IMR-90 (cell line): ENCODE measurements around the gene AGAP1. TPM values are rescaled to one million over a fixed set of nuclear protein-coding genes. Genes with fewer than 3 reads are reported as not detected.

Experiments used
- ATAC-seq: fragments of 200-7000 bp; cut with Tn5 transposase; 2 replicates; pipeline ENCODE4 v1.9.1; 2020; ENCODE audit warnings: low read depth, mild to moderate bottlenecking, moderate library complexity
- BruUV-seq: library from RNA; stranded (reverse); fragments of 400-500 nt; replicated peaks from 2 replicates; lab custom pipeline; 2021; lab: Mats Ljungman, UMichigan
- CTCF ChIA-PET: fragments of 300-600 bp; formaldehyde crosslinking; extraction: SDS; loops from one replicate; lab custom pipeline; 2021; ENCODE audit warnings: antibody characterized with exemption; lab: Yijun Ruan, JAX
- POLR2A ChIA-PET: fragments of 300-600 bp; sonication (Branson Sonifier 250); formaldehyde crosslinking; loops from one replicate; lab custom pipeline; 2022; ENCODE audit warnings: antibody characterized with exemption; ENCODE audit not compliant: unreplicated experiment; lab: Charles Lee
- DNase-seq: peaks from one replicate; pipeline ENCODE4 v3.0.0; 2013
- H2AFZ ChIP-seq: replicated peaks from 2 replicates; pipeline ENCODE3; 2013; ENCODE audit warnings: low read length, mild to moderate bottlenecking; ENCODE audit not compliant: poor library complexity
- H2AK5ac ChIP-seq: 2 replicates; pipeline ENCODE4 v1.6.1; 2013; ENCODE audit warnings: low read depth, low read length, inconsistent platforms
- H2AK9ac ChIP-seq: replicated peaks from 2 replicates; pipeline ENCODE3; 2013; ENCODE audit warnings: mild to moderate bottlenecking, low read depth, low read length, moderate library complexity; ENCODE audit not compliant: poor library complexity
- H2BK120ac ChIP-seq: 2 replicates; pipeline ENCODE4 v1.6.1; 2013; ENCODE audit warnings: low read depth, low read length, inconsistent platforms
- H2BK15ac ChIP-seq: 3 replicates; pipeline ENCODE4 v1.6.1; 2013; ENCODE audit warnings: low read depth, low read length, inconsistent platforms
- H2BK20ac ChIP-seq: 2 replicates; pipeline ENCODE4 v1.6.1; 2013; ENCODE audit warnings: low read depth, mild to moderate bottlenecking, inconsistent platforms, low read length, moderate library complexity
- H2BK5ac ChIP-seq: 2 replicates; pipeline ENCODE4 v1.6.1; 2013; ENCODE audit warnings: mild to moderate bottlenecking, low read depth, low read length, inconsistent platforms; ENCODE audit not compliant: poor library complexity, severe bottlenecking
- H3K14ac ChIP-seq: replicated peaks from 2 replicates; pipeline ENCODE4 v1.6.1; 2013; ENCODE audit warnings: low read depth, low read length, inconsistent platforms
- H3K18ac ChIP-seq: 2 replicates; pipeline ENCODE4 v1.6.1; 2013; ENCODE audit warnings: low read depth, low read length, control low read depth
- H3K23ac ChIP-seq: 2 replicates; pipeline ENCODE4 v1.6.1; 2013; ENCODE audit warnings: low read depth, low read length, inconsistent platforms
- H3K27ac ChIP-seq: 2 replicates; pipeline ENCODE4 v1.5.1; 2013; ENCODE audit warnings: mild to moderate bottlenecking, control low read depth, low read length; ENCODE audit not compliant: insufficient read depth
- H3K27me3 ChIP-seq: 2 replicates; pipeline ENCODE4 v1.6.1; 2013; ENCODE audit warnings: low read length; ENCODE audit not compliant: control insufficient read depth, insufficient read depth
- H3K36me3 ChIP-seq: 2 replicates; pipeline ENCODE4 v1.6.1; 2013; ENCODE audit warnings: low read length, mixed read lengths; ENCODE audit not compliant: control insufficient read depth, insufficient read depth
- H3K4ac ChIP-seq: 2 replicates; pipeline ENCODE4 v1.6.1; 2013; ENCODE audit warnings: low read depth, low read length, inconsistent platforms
- H3K4me1 ChIP-seq: 2 replicates; pipeline ENCODE4 v1.6.1; 2013; ENCODE audit warnings: low read length, mixed read lengths; ENCODE audit not compliant: control insufficient read depth, insufficient read depth
- H3K4me2 ChIP-seq: 2 replicates; pipeline ENCODE4 v1.6.1; 2013; ENCODE audit warnings: low read depth, mild to moderate bottlenecking, control low read depth, low read length, moderate library complexity
- H3K4me3 ChIP-seq: 2 replicates; pipeline ENCODE4 v1.5.1; 2013; ENCODE audit warnings: low read depth, mild to moderate bottlenecking, control low read depth, low read length, moderate library complexity; ENCODE audit not compliant: insufficient read depth
- H3K56ac ChIP-seq: 2 replicates; pipeline ENCODE4 v1.6.1; 2013; ENCODE audit warnings: low read length, inconsistent platforms; ENCODE audit not compliant: insufficient read depth; ENCODE audit errors: extremely low read depth
- H3K79me1 ChIP-seq, 2 experiments: 2 replicates each; pipeline ENCODE4 v1.6.1; 2013; ENCODE audit warnings: low read length in 2 of 2, inconsistent platforms in 1 of 2, low read depth in 1 of 2
- H3K9ac ChIP-seq: 2 replicates; pipeline ENCODE4 v1.6.1; 2013; ENCODE audit warnings: low read depth, low read length, control low read depth
- H3K9me1 ChIP-seq: 2 replicates; pipeline ENCODE4 v1.6.1; 2013; ENCODE audit warnings: low read length, inconsistent platforms; ENCODE audit not compliant: insufficient read depth
- H3K9me3 ChIP-seq: 2 replicates; pipeline ENCODE4 v1.6.1; 2013; ENCODE audit warnings: low read length; ENCODE audit not compliant: control insufficient read depth, insufficient read depth
- H4K20me1 ChIP-seq: 2 replicates; pipeline ENCODE4 v1.6.1; 2013; ENCODE audit warnings: low read length, inconsistent platforms; ENCODE audit not compliant: insufficient read depth
- H4K5ac ChIP-seq: 2 replicates; pipeline ENCODE4 v1.6.1; 2013; ENCODE audit warnings: mild to moderate bottlenecking, low read depth, low read length, control low read depth
- H4K8ac ChIP-seq, 2 experiments: 2 replicates each; pipeline ENCODE4 v1.6.1; 2013; ENCODE audit warnings: low read depth in 2 of 2, low read length in 2 of 2, control low read depth in 1 of 2, inconsistent platforms in 1 of 2
- H4K91ac ChIP-seq: 2 replicates; pipeline ENCODE4 v1.6.1; 2013; ENCODE audit warnings: low read depth, low read length, inconsistent platforms; ENCODE audit not compliant: insufficient read depth
- BHLHE40 ChIP-seq: fragments of 150-350 bp; IDR thresholded peaks from 2 replicates; pipeline ENCODE4 v1.6.1; 2016; ENCODE audit warnings: mild to moderate bottlenecking, low read depth, low read length
- CEBPB ChIP-seq: IDR thresholded peaks from 2 replicates; pipeline ENCODE4 v1.6.1; 2012; ENCODE audit warnings: low read depth, low read length, improper control_type of control experiment
- CHD1 ChIP-seq: IDR thresholded peaks from 2 replicates; pipeline ENCODE4 v1.6.1; 2012; ENCODE audit warnings: low read depth, low read length, improper control_type of control experiment
- FOS ChIP-seq: fragments of 150-350 bp; IDR thresholded peaks from 2 replicates; pipeline ENCODE4 v1.6.1; 2016; ENCODE audit warnings: low read depth, low read length
- MAFK ChIP-seq: IDR thresholded peaks from 2 replicates; pipeline ENCODE4 v1.6.1; 2012; ENCODE audit warnings: low read depth, low read length, improper control_type of control experiment
- MAZ ChIP-seq: IDR thresholded peaks from 2 replicates; pipeline ENCODE4 v1.6.1; 2012; ENCODE audit warnings: low read depth, mild to moderate bottlenecking, low read length, improper control_type of control experiment, moderate library complexity, borderline replicate concordance
- MXI1 ChIP-seq: IDR thresholded peaks from 2 replicates; pipeline ENCODE4 v1.6.1; 2012; ENCODE audit warnings: low read depth, mild to moderate bottlenecking, low read length, moderate library complexity, borderline replicate concordance
- NFE2L2 ChIP-seq: fragments of 150-350 bp; IDR thresholded peaks from 2 replicates; pipeline ENCODE4 v1.6.1; 2016; ENCODE audit warnings: low read depth, mild to moderate bottlenecking, low read length
- POLR2A ChIP-seq: IDR thresholded peaks from 2 replicates; pipeline ENCODE4 v1.6.1; 2012; ENCODE audit warnings: mild to moderate bottlenecking, low read depth, low read length
- RAD21 ChIP-seq: IDR thresholded peaks from 2 replicates; pipeline ENCODE4 v1.6.1; 2012; ENCODE audit warnings: low read length, improper control_type of control experiment
- RCOR1 ChIP-seq: IDR thresholded peaks from 2 replicates; pipeline ENCODE4 v1.6.1; 2012; ENCODE audit warnings: mild to moderate bottlenecking, low read length, improper control_type of control experiment; ENCODE audit not compliant: insufficient replicate concordance
- RFX5 ChIP-seq: IDR thresholded peaks from 2 replicates; pipeline ENCODE4 v1.8.0; 2012; ENCODE audit warnings: low read depth, mild to moderate bottlenecking, low read length, moderate library complexity
- SMC3 ChIP-seq: fragments of 150-350 bp; IDR thresholded peaks from 2 replicates; pipeline ENCODE4 v1.6.1; 2016; ENCODE audit warnings: low read depth, mild to moderate bottlenecking, antibody characterized with exemption, low read length, moderate library complexity
- whole genome bisulfite sequencing, 2 experiments: methylation state at CpG; one replicate each; pipeline versions ENCODE4 v1.1.5 to v1.1.7; 2013; ENCODE audit warnings: missing lambda C conversion rate in 2 of 2; ENCODE audit not compliant: insufficient read length in 1 of 2; ENCODE audit errors: extremely low coverage in 2 of 2; 5-methylcytosine and 5-hydroxymethylcytosine counted together
- dilution Hi-C: fragments of 300-500 bp; cut with HindIII; formaldehyde crosslinking; loops from one replicate; pipeline ENCODE4 v1.14.3; 2018; ENCODE audit warnings: low sequenced_read_pairs; ENCODE audit not compliant: unreplicated experiment
- in situ Hi-C: fragments of 300-500 bp; cut with MboI; formaldehyde crosslinking; loops from 3 replicates; pipeline ENCODE4 v1.14.3; 2019; ENCODE audit warnings: low sequenced_read_pairs, inconsistent platforms, mixed read lengths
- intact Hi-C: fragments of 100-400 bp; cut with micrococcal nuclease; formaldehyde crosslinking; loops from 2 replicates; pipeline ENCODE4 v1.10.0; 2022
- polyA plus RNA-seq, 3 experiments: library from polyadenylated mRNA; depleted of rRNA; stranded (reverse); fragments of >200 nt; gene quantifications; 2 replicates each; pipeline ENCODE4 v1.2.3, GENCODE V29; 2012; ENCODE audit warnings: low replicate concordance in 1 of 3
- total RNA-seq: library from RNA; depleted of rRNA; stranded (reverse); fragments of >200 nt; gene quantifications from 2 replicates; pipeline ENCODE4 v1.2.3, GENCODE V29; 2012
- TF ChIP-seq, protein P1 (sequence below): fragments of 150-350 bp; IDR thresholded peaks from 2 replicates; pipeline ENCODE4 v1.6.1; 2016; ENCODE audit warnings: low read depth, mild to moderate bottlenecking, low read length, moderate library complexity, borderline replicate concordance
- TF ChIP-seq, protein P2 (sequence below): conservative IDR thresholded peaks from 2 replicates; pipeline ENCODE4 v1.5.1; 2012; ENCODE audit warnings: mild to moderate bottlenecking, low read depth, low read length, improper control_type of control experiment
- TF ChIP-seq, protein P3 (sequence below): fragments of 150-350 bp; IDR thresholded peaks from 2 replicates; pipeline ENCODE4 v1.6.1; 2017; ENCODE audit warnings: mild to moderate bottlenecking, antibody characterized with exemption, low read length, low read depth

The AGAP1 gene
- total and polyA plus RNA-seq, 2 of the 4 experiments (the other 2 are of a cell fraction): 15.1 to 16.4 TPM

DNA sequence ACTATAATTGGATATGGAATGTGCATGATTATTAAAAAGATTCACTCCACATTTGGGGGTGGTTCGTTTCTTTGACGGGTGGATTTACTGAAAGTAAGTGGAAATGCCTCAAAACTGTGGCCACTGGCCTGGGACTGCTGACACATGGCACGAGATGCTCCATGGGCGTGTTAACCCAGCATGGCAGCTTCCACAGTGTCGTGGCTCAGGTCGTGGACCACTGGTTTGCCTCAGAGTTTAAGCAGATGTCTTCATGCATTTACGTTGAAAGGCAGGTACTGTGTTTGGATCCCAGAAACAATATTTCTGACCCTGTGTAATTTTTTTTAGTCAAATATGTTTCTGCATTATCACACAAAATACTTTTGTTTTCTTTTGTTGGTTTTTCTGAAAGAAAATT is 432.4 kb downstream of the AGAP1 start:
- peaks cover 10% of the 10 kb centered on the region; the same call in 1 of the 2 replicates for H3K9me1 ChIP-seq
- no peaks in the 10 kb centered on the region for H3K27me3 ChIP-seq
- no peak overlapping the region for H3K4ac ChIP-seq
- H3K4me3 ChIP-seq: no peak overlapping the region
- no peak overlapping the region for H3K14ac ChIP-seq
- H3K27ac ChIP-seq: no peak overlapping the region
- TF ChIP-seq CEBPB (no peak), POLR2A (no peak), MXI1 (no peak), MAFK (no peak), NFE2L2 (no peak), RCOR1 (no peak), MAZ (no peak), BHLHE40 (no peak), CHD1 (no peak), SMC3 (no peak), RFX5 (no peak), RAD21 (no peak), FOS (no peak)
- TF ChIP-seq, protein P1, sequence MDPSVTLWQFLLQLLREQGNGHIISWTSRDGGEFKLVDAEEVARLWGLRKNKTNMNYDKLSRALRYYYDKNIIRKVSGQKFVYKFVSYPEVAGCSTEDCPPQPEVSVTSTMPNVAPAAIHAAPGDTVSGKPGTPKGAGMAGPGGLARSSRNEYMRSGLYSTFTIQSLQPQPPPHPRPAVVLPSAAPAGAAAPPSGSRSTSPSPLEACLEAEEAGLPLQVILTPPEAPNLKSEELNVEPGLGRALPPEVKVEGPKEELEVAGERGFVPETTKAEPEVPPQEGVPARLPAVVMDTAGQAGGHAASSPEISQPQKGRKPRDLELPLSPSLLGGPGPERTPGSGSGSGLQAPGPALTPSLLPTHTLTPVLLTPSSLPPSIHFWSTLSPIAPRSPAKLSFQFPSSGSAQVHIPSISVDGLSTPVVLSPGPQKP: no peak
- TF ChIP-seq, protein P2, sequence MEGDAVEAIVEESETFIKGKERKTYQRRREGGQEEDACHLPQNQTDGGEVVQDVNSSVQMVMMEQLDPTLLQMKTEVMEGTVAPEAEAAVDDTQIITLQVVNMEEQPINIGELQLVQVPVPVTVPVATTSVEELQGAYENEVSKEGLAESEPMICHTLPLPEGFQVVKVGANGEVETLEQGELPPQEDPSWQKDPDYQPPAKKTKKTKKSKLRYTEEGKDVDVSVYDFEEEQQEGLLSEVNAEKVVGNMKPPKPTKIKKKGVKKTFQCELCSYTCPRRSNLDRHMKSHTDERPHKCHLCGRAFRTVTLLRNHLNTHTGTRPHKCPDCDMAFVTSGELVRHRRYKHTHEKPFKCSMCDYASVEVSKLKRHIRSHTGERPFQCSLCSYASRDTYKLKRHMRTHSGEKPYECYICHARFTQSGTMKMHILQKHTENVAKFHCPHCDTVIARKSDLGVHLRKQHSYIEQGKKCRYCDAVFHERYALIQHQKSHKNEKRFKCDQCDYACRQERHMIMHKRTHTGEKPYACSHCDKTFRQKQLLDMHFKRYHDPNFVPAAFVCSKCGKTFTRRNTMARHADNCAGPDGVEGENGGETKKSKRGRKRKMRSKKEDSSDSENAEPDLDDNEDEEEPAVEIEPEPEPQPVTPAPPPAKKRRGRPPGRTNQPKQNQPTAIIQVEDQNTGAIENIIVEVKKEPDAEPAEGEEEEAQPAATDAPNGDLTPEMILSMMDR: no peak
- TF ChIP-seq, protein P3, sequence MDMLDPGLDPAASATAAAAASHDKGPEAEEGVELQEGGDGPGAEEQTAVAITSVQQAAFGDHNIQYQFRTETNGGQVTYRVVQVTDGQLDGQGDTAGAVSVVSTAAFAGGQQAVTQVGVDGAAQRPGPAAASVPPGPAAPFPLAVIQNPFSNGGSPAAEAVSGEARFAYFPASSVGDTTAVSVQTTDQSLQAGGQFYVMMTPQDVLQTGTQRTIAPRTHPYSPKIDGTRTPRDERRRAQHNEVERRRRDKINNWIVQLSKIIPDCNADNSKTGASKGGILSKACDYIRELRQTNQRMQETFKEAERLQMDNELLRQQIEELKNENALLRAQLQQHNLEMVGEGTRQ: no peak
- POLR2A ChIA-PET: no interaction called here
- H2BK5ac ChIP-seq: no peak overlapping the region
- H2AK5ac ChIP-seq: no peak overlapping the region
- in situ Hi-C loops: no loop called here
- no peaks in the 10 kb centered on the region for H3K9me3 ChIP-seq
- dilution Hi-C loops: no loop called here
- no peaks in the 10 kb centered on the region for H3K36me3 ChIP-seq
- H2BK15ac ChIP-seq: no peak overlapping the region
- no peak overlapping the region for H3K4me2 ChIP-seq
- CTCF ChIA-PET: no interaction called here
- H2BK20ac ChIP-seq: no peak overlapping the region
- no peak for DNase-seq
- intact Hi-C loops: no loop called here
- no peak overlapping the region for H3K23ac ChIP-seq
- no peaks in the 10 kb centered on the region; the same call in 1 of the 2 replicates for H4K20me1 ChIP-seq
- no peak for ATAC-seq
- no peaks in the 10 kb centered on the region for H3K79me1 ChIP-seq
- no peak overlapping the region for H4K91ac ChIP-seq
- no peak overlapping the region for H3K56ac ChIP-seq
- no peak overlapping the region for H4K5ac ChIP-seq
- H2AFZ ChIP-seq: no peak overlapping the region
- no peaks in the 10 kb centered on the region for H3K4me1 ChIP-seq
- H3K18ac ChIP-seq: no peak overlapping the region
- WGBS, 2 experiments: 100% methylated on average over 2 of the region's 7 CpGs; no CpG with 5 or more reads in 1 of the 2 experiments
- no peak overlapping the region for H2BK120ac ChIP-seq
- no TSS peak for BruUV-seq
- no peak overlapping the region for H2AK9ac ChIP-seq
- H4K8ac ChIP-seq: no peak overlapping the region
- no peak overlapping the region for H3K9ac ChIP-seq
